ENCODE data around the gene SLC35F2.
A peak's percentile ranks its signal among the peaks of the same experiment; 100 is the strongest.

The SLC35F2 gene

DNA sequence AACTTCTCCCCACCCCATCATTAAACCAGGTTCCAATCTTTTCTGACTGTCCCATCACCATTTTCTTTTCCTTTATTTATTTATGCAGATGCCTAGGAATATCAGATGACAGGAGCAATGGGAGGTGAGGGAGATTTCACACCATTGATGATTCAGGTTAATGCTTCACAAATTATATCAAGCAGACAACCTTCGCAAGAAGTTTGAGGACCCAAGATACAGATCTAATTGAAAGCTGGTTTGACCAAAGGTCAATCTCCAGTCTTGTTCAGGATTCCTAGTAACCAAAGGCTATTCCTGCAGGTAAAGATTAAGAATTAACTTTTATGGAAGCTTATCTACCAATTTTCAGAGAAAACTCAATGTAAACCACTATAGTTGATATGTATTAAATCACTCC lies 54.4 kb downstream of the SLC35F2 start:
- Histone ChIP-seq H3K4me2 (ENCODE audit: insufficient read depth, low read length, poor library complexity, severe bottlenecking) (no peak overlapping the region), H2BK12ac (ENCODE audit: low read length) (no peak overlapping the region), H3K9me3 (replicated peaks in 1 of 2; ENCODE audit: control insufficient read depth in 2 of 2, insufficient read depth in 1 of 2, low read depth in 1 of 2, low read length in 2 of 2) (no peaks in the 10 kb centered on the region), H3K18ac (ENCODE audit: low read length) (no peak overlapping the region), H2AFZ (ENCODE audit: low read length) (no peak overlapping the region), H3K23ac (ENCODE audit: low read depth, low read length, poor library complexity) (no peak overlapping the region), H3K9ac (ENCODE audit: low read depth, low read length, poor library complexity) (no peak overlapping the region), H3K14ac (ENCODE audit: low read length) (no peak overlapping the region), H3K79me1 (ENCODE audit: low read depth, low read length) (no peaks in the 10 kb centered on the region), H3K27ac (replicated peaks; ENCODE audit: low read length) (no peak overlapping the region), H3K4me1 (ENCODE audit: control insufficient read depth in 2 of 2, insufficient read depth in 1 of 2, low read depth in 1 of 2, low read length in 2 of 2) (no peaks in the 10 kb centered on the region), H2BK120ac (ENCODE audit: low read depth, low read length) (no peak overlapping the region), H2AK5ac (ENCODE audit: low read depth, low read length) (no peak overlapping the region), H4K8ac (ENCODE audit: low read depth, low read length) (no peak overlapping the region), H3K36me3 (replicated peaks in 1 of 2; ENCODE audit: control insufficient read depth in 2 of 2, insufficient read depth in 2 of 2, low read length in 2 of 2) (no peaks in the 10 kb centered on the region), H2BK5ac (ENCODE audit: low read length) (no peak overlapping the region), H4K91ac (ENCODE audit: low read depth, low read length, poor library complexity) (no peak overlapping the region), H2BK15ac (ENCODE audit: low read length) (no peak overlapping the region), H3K27me3 (ENCODE audit: control insufficient read depth in 3 of 3, insufficient read depth in 3 of 3, low read depth in 1 of 3, low read length in 3 of 3) (no peaks in the 10 kb centered on the region), H3K4ac (ENCODE audit: low read length) (no peak overlapping the region), H3K4me3 (ENCODE audit: low read length in 2 of 2) (no peak overlapping the region)
- no peak for DNase-seq (ENCODE audit: low spot score)
- no CpG with 5 or more reads among the region's 1 CpG for WGBS, 2 donors (ENCODE audit: extremely low coverage in 2 of 2, insufficient read length in 2 of 2, insufficient replicate concordance in 1 of 2)

DNA sequence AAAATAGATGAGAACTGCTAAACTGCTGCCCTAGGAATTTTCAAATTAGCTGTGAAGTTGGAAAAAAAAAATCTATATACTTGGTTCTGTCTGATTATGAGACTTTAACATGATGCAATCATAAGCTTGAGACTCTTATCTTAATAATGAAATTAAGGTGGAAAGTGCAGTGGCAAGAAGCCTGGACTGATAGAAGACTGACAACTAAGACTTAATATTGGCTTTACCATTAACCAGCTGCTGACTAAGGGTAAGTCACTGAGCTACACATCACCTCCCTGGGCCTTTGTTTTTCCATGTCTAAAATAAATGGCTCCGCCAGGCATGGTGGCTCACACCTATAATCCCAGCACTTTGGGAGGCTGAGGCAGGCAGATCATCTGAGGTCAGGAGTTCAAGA lies 56.9 kb downstream of the SLC35F2 start:
- no peak overlapping the region for H3K4ac ChIP-seq (ENCODE audit: low read length)
- H2AK5ac ChIP-seq (ENCODE audit: low read depth, low read length) = no peak overlapping the region
- no peaks in the 10 kb centered on the region for H3K27me3 ChIP-seq (ENCODE audit: control insufficient read depth in 3 of 3, insufficient read depth in 3 of 3, low read depth in 1 of 3, low read length in 3 of 3)
- H3K79me1 ChIP-seq (ENCODE audit: low read depth, low read length) = no peaks in the 10 kb centered on the region
- no CpG with 5 or more reads among the region's 1 CpG for WGBS, 2 donors (ENCODE audit: extremely low coverage in 2 of 2, insufficient read length in 2 of 2, insufficient replicate concordance in 1 of 2)
- H3K36me3 ChIP-seq (replicated peaks in 1 of 2; ENCODE audit: control insufficient read depth in 2 of 2, insufficient read depth in 2 of 2, low read length in 2 of 2) = no peaks in the 10 kb centered on the region
- H3K27ac ChIP-seq (replicated peaks; ENCODE audit: low read length) = no peak overlapping the region
- H4K91ac ChIP-seq (ENCODE audit: low read depth, low read length, poor library complexity) = no peak overlapping the region
- H3K9ac ChIP-seq (ENCODE audit: low read depth, low read length, poor library complexity) = no peak overlapping the region
- no peak overlapping the region for H2AFZ ChIP-seq (ENCODE audit: low read length)
- no peak overlapping the region for H2BK12ac ChIP-seq (ENCODE audit: low read length)
- no peak for DNase-seq (ENCODE audit: low spot score)
- H3K18ac ChIP-seq (ENCODE audit: low read length) = no peak overlapping the region
- no peak overlapping the region for H3K4me3 ChIP-seq (ENCODE audit: low read length in 2 of 2)
- H2BK15ac ChIP-seq (ENCODE audit: low read length) = no peak overlapping the region
- H3K4me2 ChIP-seq (ENCODE audit: insufficient read depth, low read length, poor library complexity, severe bottlenecking) = no peak overlapping the region
- no peak overlapping the region for H3K23ac ChIP-seq (ENCODE audit: low read depth, low read length, poor library complexity)
- H3K9me3 ChIP-seq (replicated peaks in 1 of 2; ENCODE audit: control insufficient read depth in 2 of 2, insufficient read depth in 1 of 2, low read depth in 1 of 2, low read length in 2 of 2) = no peaks in the 10 kb centered on the region
- no peak overlapping the region for H4K8ac ChIP-seq (ENCODE audit: low read depth, low read length)
- H2BK120ac ChIP-seq (ENCODE audit: low read depth, low read length) = no peak overlapping the region
- H3K14ac ChIP-seq (ENCODE audit: low read length) = no peak overlapping the region
- H3K4me1 ChIP-seq (ENCODE audit: control insufficient read depth in 2 of 2, insufficient read depth in 1 of 2, low read depth in 1 of 2, low read length in 2 of 2) = no peaks in the 10 kb centered on the region
- H2BK5ac ChIP-seq (ENCODE audit: low read length) = no peak overlapping the region

DNA sequence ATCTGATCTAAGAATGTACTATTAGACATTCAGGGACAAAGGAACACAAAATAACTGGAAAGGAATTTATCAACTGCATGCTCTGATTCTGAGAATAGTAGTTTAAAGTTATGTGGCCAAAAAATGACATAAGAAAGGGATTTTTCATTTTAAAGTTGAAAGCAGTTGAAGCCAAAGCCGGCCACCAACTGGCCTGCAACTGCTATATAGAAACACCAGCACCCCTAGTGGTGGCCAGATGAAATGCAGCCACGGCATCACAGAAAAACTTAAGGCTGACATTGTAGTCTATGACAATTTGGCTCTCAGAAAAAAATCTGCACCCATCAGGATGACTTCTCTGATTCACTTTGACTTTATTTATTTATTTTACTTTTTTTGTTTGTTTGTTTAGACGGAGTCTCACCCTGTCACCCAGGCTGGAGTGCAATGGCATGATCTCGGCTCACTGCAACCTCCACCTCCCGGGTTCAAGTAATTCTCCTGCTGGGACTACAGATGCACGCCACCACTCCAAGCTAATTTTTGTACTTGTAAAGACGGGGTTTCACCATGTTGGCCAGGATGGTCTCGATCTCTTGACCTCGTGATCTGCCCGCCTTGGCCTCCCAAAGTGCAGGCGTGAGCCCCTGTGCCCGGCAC lies 59.2 kb downstream of the SLC35F2 start:
- no peak overlapping the region for H3K4me3 ChIP-seq (ENCODE audit: low read length in 2 of 2)
- H3K14ac ChIP-seq (ENCODE audit: low read length) = no peak overlapping the region
- H3K79me1 ChIP-seq (ENCODE audit: low read depth, low read length) = no peaks in the 10 kb centered on the region
- H2BK120ac ChIP-seq (ENCODE audit: low read depth, low read length) = no peak overlapping the region
- no peak overlapping the region for H3K9ac ChIP-seq (ENCODE audit: low read depth, low read length, poor library complexity)
- no peak overlapping the region for H4K91ac ChIP-seq (ENCODE audit: low read depth, low read length, poor library complexity)
- no peak overlapping the region for H2BK12ac ChIP-seq (ENCODE audit: low read length)
- H3K36me3 ChIP-seq (replicated peaks in 1 of 2; ENCODE audit: control insufficient read depth in 2 of 2, insufficient read depth in 2 of 2, low read length in 2 of 2) = no peaks in the 10 kb centered on the region
- no peak overlapping the region for H3K23ac ChIP-seq (ENCODE audit: low read depth, low read length, poor library complexity)
- no peak overlapping the region for H2AK5ac ChIP-seq (ENCODE audit: low read depth, low read length)
- H2BK15ac ChIP-seq (ENCODE audit: low read length) = no peak overlapping the region
- H3K27me3 ChIP-seq (ENCODE audit: control insufficient read depth in 3 of 3, insufficient read depth in 3 of 3, low read depth in 1 of 3, low read length in 3 of 3) = no peaks in the 10 kb centered on the region
- no peak overlapping the region for H2BK5ac ChIP-seq (ENCODE audit: low read length)
- H3K9me3 ChIP-seq (replicated peaks in 1 of 2; ENCODE audit: control insufficient read depth in 2 of 2, insufficient read depth in 1 of 2, low read depth in 1 of 2, low read length in 2 of 2) = no peaks in the 10 kb centered on the region
- no peak overlapping the region for H3K27ac ChIP-seq (replicated peaks; ENCODE audit: low read length)
- H4K8ac ChIP-seq (ENCODE audit: low read depth, low read length) = no peak overlapping the region
- H3K4me2 ChIP-seq (ENCODE audit: insufficient read depth, low read length, poor library complexity, severe bottlenecking) = no peak overlapping the region
- peak overlapping the region; percentile 44 for H2AFZ ChIP-seq (ENCODE audit: low read length)
- no peak overlapping the region for H3K4ac ChIP-seq (ENCODE audit: low read length)
- no peaks in the 10 kb centered on the region for H3K4me1 ChIP-seq (ENCODE audit: control insufficient read depth in 2 of 2, insufficient read depth in 1 of 2, low read depth in 1 of 2, low read length in 2 of 2)
- DNase-seq (ENCODE audit: low spot score) = peak; percentile 35
- no peak overlapping the region for H3K18ac ChIP-seq (ENCODE audit: low read length)
- no CpG with 5 or more reads among the region's 12 CpGs for WGBS, 2 donors (ENCODE audit: extremely low coverage in 2 of 2, insufficient read length in 2 of 2, insufficient replicate concordance in 1 of 2)

DNA sequence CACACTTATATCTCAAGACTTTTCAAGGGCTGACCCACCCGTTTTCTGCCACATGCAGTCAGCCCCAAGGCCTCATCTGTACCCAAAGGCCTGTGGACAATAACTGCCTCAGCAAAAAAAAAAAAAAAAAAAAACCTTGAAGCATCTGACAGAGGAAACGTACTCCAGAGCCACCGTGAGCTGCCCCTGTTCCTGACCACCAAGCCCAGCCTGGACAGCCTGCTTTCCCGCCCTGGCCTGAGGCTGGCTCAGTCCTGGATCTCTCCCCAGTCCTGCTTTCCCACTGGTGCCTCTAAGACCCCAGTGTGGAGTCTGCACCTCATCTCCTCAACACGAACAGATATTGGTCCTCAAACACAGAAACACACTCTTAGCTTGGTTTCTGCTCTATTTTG lies 66.5 kb downstream of the SLC35F2 start:
- no peak overlapping the region for H3K23ac ChIP-seq (ENCODE audit: low read depth, low read length, poor library complexity)
- no peak overlapping the region for H2BK15ac ChIP-seq (ENCODE audit: low read length)
- no peaks in the 10 kb centered on the region for H3K27me3 ChIP-seq (ENCODE audit: control insufficient read depth in 3 of 3, insufficient read depth in 3 of 3, low read depth in 1 of 3, low read length in 3 of 3)
- H3K18ac ChIP-seq (ENCODE audit: low read length) = no peak overlapping the region
- no peaks in the 10 kb centered on the region for H3K9me3 ChIP-seq (replicated peaks in 1 of 2; ENCODE audit: control insufficient read depth in 2 of 2, insufficient read depth in 1 of 2, low read depth in 1 of 2, low read length in 2 of 2)
- H3K4me1 ChIP-seq (ENCODE audit: control insufficient read depth in 2 of 2, insufficient read depth in 1 of 2, low read depth in 1 of 2, low read length in 2 of 2) = peaks cover 0 to 3% of the 10 kb centered on the region in 2 donors
- H2BK5ac ChIP-seq (ENCODE audit: low read length) = no peak overlapping the region
- H2AK5ac ChIP-seq (ENCODE audit: low read depth, low read length) = no peak overlapping the region
- H3K14ac ChIP-seq (ENCODE audit: low read length) = no peak overlapping the region
- H3K36me3 ChIP-seq (replicated peaks in 1 of 2; ENCODE audit: control insufficient read depth in 2 of 2, insufficient read depth in 2 of 2, low read length in 2 of 2) = no peaks in the 10 kb centered on the region
- no peak for DNase-seq (ENCODE audit: low spot score)
- no peak overlapping the region for H2BK12ac ChIP-seq (ENCODE audit: low read length)
- H3K79me1 ChIP-seq (ENCODE audit: low read depth, low read length) = no peaks in the 10 kb centered on the region
- no peak overlapping the region for H3K4me3 ChIP-seq (ENCODE audit: low read length in 2 of 2)
- H4K91ac ChIP-seq (ENCODE audit: low read depth, low read length, poor library complexity) = no peak overlapping the region
- no peak overlapping the region for H2AFZ ChIP-seq (ENCODE audit: low read length)
- no peak overlapping the region for H4K8ac ChIP-seq (ENCODE audit: low read depth, low read length)
- no peak overlapping the region for H3K4me2 ChIP-seq (ENCODE audit: insufficient read depth, low read length, poor library complexity, severe bottlenecking)
- no peak overlapping the region for H3K9ac ChIP-seq (ENCODE audit: low read depth, low read length, poor library complexity)
- no CpG with 5 or more reads among the region's 5 CpGs for WGBS, 2 donors (ENCODE audit: extremely low coverage in 2 of 2, insufficient read length in 2 of 2, insufficient replicate concordance in 1 of 2)
- no peak overlapping the region for H2BK120ac ChIP-seq (ENCODE audit: low read depth, low read length)
- no peak overlapping the region for H3K4ac ChIP-seq (ENCODE audit: low read length)
- H3K27ac ChIP-seq (replicated peaks; ENCODE audit: low read length) = no peak overlapping the region

All from neuronal stem cell (in vitro differentiated cells).